Measurements from ENCODE around the gene SEMG2. TPM values are rescaled to one million over a fixed set of nuclear protein-coding genes. Genes with fewer than 3 reads are reported as not detected.
A peak's percentile ranks its signal among the peaks of the same experiment; 100 is the strongest.

The SEMG2 gene
- total and polyA plus RNA-seq, 2 donors, result 0.09 to 0.39 TPM

GRCh38 chr20:45218636-45219035, 2.5 kb upstream of the SEMG2 start:
- DNase-seq (ENCODE audit: low read depth in 6 of 9, low spot score in 9 of 9), result no peak
- Histone ChIP-seq H3K36me3 (ENCODE audit: control insufficient read depth in 2 of 2, insufficient read depth in 2 of 2, low read length in 1 of 2) (no peaks in the 10 kb centered on the region), H3K9me3 (ENCODE audit: control insufficient read depth in 2 of 2, insufficient read depth in 1 of 2, low read length in 1 of 2) (no peaks in the 10 kb centered on the region), H3K4me1 (ENCODE audit: control insufficient read depth in 2 of 2, insufficient read depth in 2 of 2, low read length in 2 of 2) (no peaks in the 10 kb centered on the region), H3K27ac (ENCODE audit: low read depth in 1 of 2, low read length in 1 of 2) (no peak overlapping the region), H3K4me3 (ENCODE audit: low read length in 2 of 2) (no peak overlapping the region), H3K27me3 (ENCODE audit: control insufficient read depth in 2 of 2, insufficient read depth in 1 of 2, low read length in 1 of 2) (no peaks in the 10 kb centered on the region)
- 99% methylated on average over 2 of the region's 2 CpGs for WGBS

GRCh38 chr20:45223136-45223535, 2.0 kb downstream of the SEMG2 start:
- no peak overlapping the region for H3K27ac ChIP-seq (ENCODE audit: low read depth in 1 of 2, low read length in 1 of 2)
- H3K4me1 ChIP-seq (ENCODE audit: control insufficient read depth in 2 of 2, insufficient read depth in 2 of 2, low read length in 2 of 2), result no peaks in the 10 kb centered on the region
- H3K27me3 ChIP-seq (ENCODE audit: control insufficient read depth in 2 of 2, insufficient read depth in 1 of 2, low read length in 1 of 2), result no peaks in the 10 kb centered on the region
- no peak overlapping the region for H3K4me3 ChIP-seq (ENCODE audit: low read length in 2 of 2)
- H3K9me3 ChIP-seq (ENCODE audit: control insufficient read depth in 2 of 2, insufficient read depth in 1 of 2, low read length in 1 of 2), result no peaks in the 10 kb centered on the region
- no peak for DNase-seq (ENCODE audit: low read depth in 6 of 9, low spot score in 9 of 9)
- no peaks in the 10 kb centered on the region for H3K36me3 ChIP-seq (ENCODE audit: control insufficient read depth in 2 of 2, insufficient read depth in 2 of 2, low read length in 1 of 2)

DNA sequence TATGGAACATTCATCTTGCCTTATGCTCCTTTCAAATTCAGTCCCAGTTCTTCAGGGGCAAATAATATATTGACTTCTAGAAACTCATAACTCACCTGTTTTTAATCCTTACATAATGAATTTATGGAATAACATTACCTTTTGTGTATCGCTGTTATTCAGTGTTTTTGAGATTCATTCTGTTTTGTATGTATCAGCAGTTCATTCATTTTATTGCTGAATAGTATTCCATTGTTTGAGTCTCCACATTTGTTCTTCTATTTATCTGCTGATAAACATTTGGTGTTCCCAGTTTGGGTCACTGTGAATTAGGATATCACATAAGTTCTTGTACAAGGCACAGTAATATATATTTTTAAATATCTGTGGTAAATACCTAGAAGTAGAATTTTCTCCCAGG, 5.1 kb downstream of the SEMG2 start:
- Histone ChIP-seq H3K36me3 (ENCODE audit: control insufficient read depth in 2 of 2, insufficient read depth in 2 of 2, low read length in 1 of 2) (no peaks in the 10 kb centered on the region), H3K27me3 (ENCODE audit: control insufficient read depth in 2 of 2, insufficient read depth in 1 of 2, low read length in 1 of 2) (peaks cover 0 to 3% of the 10 kb centered on the region in 2 donors), H3K4me3 (ENCODE audit: low read length in 2 of 2) (no peak overlapping the region), H3K27ac (ENCODE audit: low read depth in 1 of 2, low read length in 1 of 2) (no peak overlapping the region), H3K4me1 (ENCODE audit: control insufficient read depth in 2 of 2, insufficient read depth in 2 of 2, low read length in 2 of 2) (no peaks in the 10 kb centered on the region), H3K9me3 (ENCODE audit: control insufficient read depth in 2 of 2, insufficient read depth in 1 of 2, low read length in 1 of 2) (no peaks in the 10 kb centered on the region)
- no peak for DNase-seq (ENCODE audit: low read depth in 6 of 9, low spot score in 9 of 9)
- WGBS, result 88% methylated on average over 1 of the region's 1 CpG

GRCh38 chr20:45229264-45230056, 8.3 kb downstream of the SEMG2 start:
- no peaks in the 10 kb centered on the region for H3K4me1 ChIP-seq (ENCODE audit: control insufficient read depth in 2 of 2, insufficient read depth in 2 of 2, low read length in 2 of 2)
- H3K9me3 ChIP-seq (ENCODE audit: control insufficient read depth in 2 of 2, insufficient read depth in 1 of 2, low read length in 1 of 2), result no peaks in the 10 kb centered on the region
- no peak overlapping the region for H3K4me3 ChIP-seq (ENCODE audit: low read length in 2 of 2)
- 74% methylated on average over 18 of the region's 18 CpGs for WGBS
- no peak overlapping the region for H3K27ac ChIP-seq (ENCODE audit: low read depth in 1 of 2, low read length in 1 of 2)
- peak in 3 of 9 donors; percentile 4 to 16 (median 13) for DNase-seq (ENCODE audit: low read depth in 6 of 9, low spot score in 9 of 9)
- H3K36me3 ChIP-seq (ENCODE audit: control insufficient read depth in 2 of 2, insufficient read depth in 2 of 2, low read length in 1 of 2), result no peaks in the 10 kb centered on the region
- peaks cover 0 to 3% of the 10 kb centered on the region in 2 donors for H3K27me3 ChIP-seq (ENCODE audit: control insufficient read depth in 2 of 2, insufficient read depth in 1 of 2, low read length in 1 of 2)

GRCh38 chr20:45230631-45231030, 9.5 kb downstream of the SEMG2 start:
- Histone ChIP-seq H3K4me1 (ENCODE audit: control insufficient read depth in 2 of 2, insufficient read depth in 2 of 2, low read length in 2 of 2) (no peaks in the 10 kb centered on the region), H3K36me3 (ENCODE audit: control insufficient read depth in 2 of 2, insufficient read depth in 2 of 2, low read length in 1 of 2) (no peaks in the 10 kb centered on the region), H3K9me3 (ENCODE audit: control insufficient read depth in 2 of 2, insufficient read depth in 1 of 2, low read length in 1 of 2) (no peaks in the 10 kb centered on the region), H3K27me3 (ENCODE audit: control insufficient read depth in 2 of 2, insufficient read depth in 1 of 2, low read length in 1 of 2) (peaks cover 0 to 3% of the 10 kb centered on the region in 2 donors), H3K4me3 (ENCODE audit: low read length in 2 of 2) (no peak overlapping the region), H3K27ac (ENCODE audit: low read depth in 1 of 2, low read length in 1 of 2) (no peak overlapping the region)
- 87% methylated on average over 9 of the region's 9 CpGs for WGBS
- no peak for DNase-seq (ENCODE audit: low read depth in 6 of 9, low spot score in 9 of 9)

DNA sequence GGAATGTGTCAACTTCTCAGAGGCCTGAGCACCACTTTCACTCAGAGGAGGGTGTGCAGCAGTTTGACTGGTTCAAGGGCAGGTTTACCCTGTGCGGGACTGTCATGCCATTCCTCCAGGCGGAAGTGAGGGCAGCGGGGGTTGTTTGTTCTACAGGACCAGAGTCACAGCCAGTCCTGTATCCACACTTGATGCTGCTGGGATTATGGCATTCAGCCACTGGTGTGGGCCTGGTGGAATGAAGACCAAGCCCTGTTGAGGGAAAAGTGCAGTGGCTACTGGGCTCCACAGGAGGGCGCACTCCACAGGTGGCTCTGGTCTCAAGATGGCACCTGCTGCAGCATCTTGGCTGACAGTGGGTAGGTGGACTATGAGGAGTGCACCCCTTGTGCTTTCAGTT, 14.8 kb downstream of the SEMG2 start:
- Histone ChIP-seq H3K9me3 (ENCODE audit: control insufficient read depth in 2 of 2, insufficient read depth in 1 of 2, low read length in 1 of 2) (no peaks in the 10 kb centered on the region), H3K4me1 (ENCODE audit: control insufficient read depth in 2 of 2, insufficient read depth in 2 of 2, low read length in 2 of 2) (no peaks in the 10 kb centered on the region), H3K27me3 (ENCODE audit: control insufficient read depth in 2 of 2, insufficient read depth in 1 of 2, low read length in 1 of 2) (no peaks in the 10 kb centered on the region), H3K27ac (ENCODE audit: low read depth in 1 of 2, low read length in 1 of 2) (no peak overlapping the region), H3K4me3 (ENCODE audit: low read length in 2 of 2) (no peak overlapping the region), H3K36me3 (ENCODE audit: control insufficient read depth in 2 of 2, insufficient read depth in 2 of 2, low read length in 1 of 2) (no peaks in the 10 kb centered on the region)
- WGBS, result 82% methylated on average over 4 of the region's 4 CpGs
- DNase-seq (ENCODE audit: low read depth in 6 of 9, low spot score in 9 of 9), result no peak

DNA sequence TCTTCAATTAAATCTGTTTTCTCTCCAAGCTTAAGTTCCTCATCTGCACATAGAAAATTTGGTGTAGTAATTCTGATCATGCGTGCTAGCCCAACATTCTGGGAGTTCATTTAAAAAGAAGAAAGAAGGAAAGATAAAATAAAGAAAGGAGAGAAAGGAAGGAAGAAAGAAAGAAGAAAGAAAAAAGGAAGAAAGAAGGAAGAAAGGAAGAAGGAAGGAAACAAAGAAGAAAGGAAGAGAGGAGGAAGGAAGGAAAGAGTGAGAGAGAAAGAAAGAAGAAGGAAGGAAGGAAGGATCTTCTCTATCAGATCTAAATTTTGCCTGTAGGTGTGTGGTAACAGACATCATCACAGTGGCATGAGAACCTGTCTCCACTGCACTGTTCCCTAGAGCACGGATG, 17.0 kb downstream of the SEMG2 start:
- no peaks in the 10 kb centered on the region for H3K27me3 ChIP-seq (ENCODE audit: control insufficient read depth in 2 of 2, insufficient read depth in 1 of 2, low read length in 1 of 2)
- 96% methylated on average over 2 of the region's 2 CpGs for WGBS
- no peak overlapping the region for H3K4me3 ChIP-seq (ENCODE audit: low read length in 2 of 2)
- DNase-seq (ENCODE audit: low read depth in 6 of 9, low spot score in 9 of 9), result no peak
- H3K9me3 ChIP-seq (ENCODE audit: control insufficient read depth in 2 of 2, insufficient read depth in 1 of 2, low read length in 1 of 2), result no peaks in the 10 kb centered on the region
- no peaks in the 10 kb centered on the region for H3K4me1 ChIP-seq (ENCODE audit: control insufficient read depth in 2 of 2, insufficient read depth in 2 of 2, low read length in 2 of 2)
- H3K27ac ChIP-seq (ENCODE audit: low read depth in 1 of 2, low read length in 1 of 2), result no peak overlapping the region
- H3K36me3 ChIP-seq (ENCODE audit: control insufficient read depth in 2 of 2, insufficient read depth in 2 of 2, low read length in 1 of 2), result no peaks in the 10 kb centered on the region

- no peaks in the 10 kb centered on the region for H3K9me3 ChIP-seq (ENCODE audit: control insufficient read depth in 2 of 2, insufficient read depth in 1 of 2, low read length in 1 of 2)
- 39% methylated on average over 6 of the region's 6 CpGs for WGBS
- no peak overlapping the region for H3K27ac ChIP-seq (ENCODE audit: low read depth in 1 of 2, low read length in 1 of 2)
- DNase-seq (ENCODE audit: low read depth in 6 of 9, low spot score in 9 of 9), result no peak
- H3K27me3 ChIP-seq (ENCODE audit: control insufficient read depth in 2 of 2, insufficient read depth in 1 of 2, low read length in 1 of 2), result peaks cover 0 to 2% of the 10 kb centered on the region in 2 donors
- no peaks in the 10 kb centered on the region for H3K36me3 ChIP-seq (ENCODE audit: control insufficient read depth in 2 of 2, insufficient read depth in 2 of 2, low read length in 1 of 2)
- no peak overlapping the region for H3K4me3 ChIP-seq (ENCODE audit: low read length in 2 of 2)
- H3K4me1 ChIP-seq (ENCODE audit: control insufficient read depth in 2 of 2, insufficient read depth in 2 of 2, low read length in 2 of 2), result no peaks in the 10 kb centered on the region
Observed at GRCh38 chr20:45246109-45246508, 24.9 kb downstream of the SEMG2 start.

DNA sequence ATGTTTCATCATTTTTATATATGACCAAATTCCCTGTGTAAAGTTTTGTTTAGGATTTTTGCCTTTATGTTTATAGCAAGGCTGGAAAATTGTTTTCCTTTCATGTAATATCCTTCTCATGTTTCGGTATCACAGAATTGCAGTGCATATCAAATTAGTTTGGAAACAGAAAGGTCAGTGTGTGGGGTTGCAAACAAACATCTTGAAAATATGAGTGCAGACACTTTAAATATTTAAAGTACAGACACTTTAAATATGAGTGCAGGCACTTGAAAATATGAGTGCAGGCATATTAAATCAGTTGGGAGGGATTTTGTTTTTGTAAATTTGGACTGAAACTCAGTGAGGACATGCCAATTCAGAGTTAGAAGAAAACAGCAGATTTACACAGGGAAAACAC, 26.7 kb downstream of the SEMG2 start:
- Histone ChIP-seq H3K9me3 (ENCODE audit: control insufficient read depth in 2 of 2, insufficient read depth in 1 of 2, low read length in 1 of 2) (no peaks in the 10 kb centered on the region), H3K27ac (ENCODE audit: low read depth in 1 of 2, low read length in 1 of 2) (no peak overlapping the region), H3K4me3 (ENCODE audit: low read length in 2 of 2) (no peak overlapping the region), H3K36me3 (ENCODE audit: control insufficient read depth in 2 of 2, insufficient read depth in 2 of 2, low read length in 1 of 2) (no peaks in the 10 kb centered on the region), H3K27me3 (ENCODE audit: control insufficient read depth in 2 of 2, insufficient read depth in 1 of 2, low read length in 1 of 2) (peaks cover 0 to 2% of the 10 kb centered on the region in 2 donors), H3K4me1 (ENCODE audit: control insufficient read depth in 2 of 2, insufficient read depth in 2 of 2, low read length in 2 of 2) (no peaks in the 10 kb centered on the region)
- no peak for DNase-seq (ENCODE audit: low read depth in 6 of 9, low spot score in 9 of 9)
- 39% methylated on average over 1 of the region's 1 CpG for WGBS
